PC-3 (cell line): Measurements from ENCODE around the gene RAB33A. TPM values are rescaled to one million over a fixed set of nuclear protein-coding genes. Genes with fewer than 3 reads are reported as not detected.

Experiments used
- ATAC-seq: fragments of 200-7000 bp; cut with Tn5 transposase; 2 replicates; pipeline ENCODE4 v1.9.1; 2020; ENCODE audit warnings: mild to moderate bottlenecking, moderate library complexity
- BruUV-seq: library from RNA; stranded (reverse); fragments of 400-500 nt; replicated peaks from 2 replicates; lab custom pipeline; 2021; lab: Mats Ljungman, UMichigan
- CTCF ChIA-PET: fragments of 300-600 bp; sonication (Branson Sonifier 250); formaldehyde crosslinking; loops from one replicate; lab custom pipeline; 2022; ENCODE audit warnings: antibody characterized with exemption; lab: Charles Lee
- POLR2A ChIA-PET: fragments of 300-600 bp; sonication (Branson Sonifier 250); formaldehyde crosslinking; loops from one replicate; lab custom pipeline; 2022; ENCODE audit warnings: antibody characterized with exemption; ENCODE audit not compliant: unreplicated experiment; lab: Charles Lee
- DNase-seq: peaks from one replicate; pipeline ENCODE4 v3.0.0-alpha.2; 2015
- H2AFZ ChIP-seq: fragments of 300-600 bp; sonication (generic); 2 replicates; pipeline ENCODE4 v1.6.0; 2016; ENCODE audit warnings: antibody characterized with exemption, low read length
- H3F3A ChIP-seq: fragments of 300-600 bp; sonication (generic); one replicate; pipeline ENCODE4 v1.6.0; 2017; ENCODE audit warnings: antibody characterized with exemption, low read length, control low read depth, mild to moderate bottlenecking; ENCODE audit not compliant: unreplicated experiment
- H3K27ac ChIP-seq: fragments of 300-600 bp; sonication (generic); 2 replicates; pipeline ENCODE4 v1.5.1; 2016; ENCODE audit warnings: mild to moderate bottlenecking, low read length
- H3K27me3 ChIP-seq: fragments of 300-600 bp; sonication (generic); 2 replicates; pipeline ENCODE4 v1.6.1; 2016; ENCODE audit warnings: low read length, mixed read lengths
- H3K36me3 ChIP-seq: fragments of 300-600 bp; sonication (generic); 2 replicates; pipeline ENCODE4 v1.6.1; 2016; ENCODE audit warnings: low read depth, mixed run types, low read length, mixed read lengths
- H3K4me1 ChIP-seq: fragments of 300-600 bp; sonication (generic); 2 replicates; pipeline ENCODE4 v1.5.1; 2016; ENCODE audit warnings: low read length; ENCODE audit not compliant: insufficient read depth
- H3K4me2 ChIP-seq: fragments of 300-600 bp; sonication (generic); 2 replicates; pipeline ENCODE4 v1.6.0; 2016; ENCODE audit warnings: low read length
- H3K4me3 ChIP-seq: fragments of 300-600 bp; sonication (generic); 2 replicates; pipeline ENCODE4 v1.5.1; 2016; ENCODE audit warnings: mild to moderate bottlenecking, low read length, mixed read lengths
- H3K79me2 ChIP-seq: fragments of 300-600 bp; sonication (generic); 2 replicates; pipeline ENCODE4 v1.6.1; 2017; ENCODE audit warnings: low read length, mixed read lengths
- H3K9ac ChIP-seq: fragments of 300-600 bp; sonication (generic); 2 replicates; pipeline ENCODE4 v1.6.0; 2016; ENCODE audit warnings: mild to moderate bottlenecking, low read length
- H3K9me2 ChIP-seq: fragments of 300-600 bp; sonication (generic); replicated peaks from 2 replicates; pipeline ENCODE4 v1.6.1; 2016; ENCODE audit warnings: mixed run types, low read length, mixed read lengths
- H3K9me3 ChIP-seq: fragments of 300-600 bp; sonication (generic); 2 replicates; pipeline ENCODE4 v1.6.1; 2016; ENCODE audit warnings: low read length, mixed read lengths
- H4K20me1 ChIP-seq: fragments of 300-600 bp; sonication (generic); 2 replicates; pipeline ENCODE4 v1.6.1; 2016; ENCODE audit warnings: low read length, mixed read lengths
- EZH2 ChIP-seq: fragments of 300-600 bp; sonication (generic); IDR thresholded peaks from one replicate; pipeline ENCODE4 v1.6.1; 2017; ENCODE audit warnings: antibody characterized with exemption, mild to moderate bottlenecking, low read length; ENCODE audit not compliant: unreplicated experiment
- EZH2phosphoT487 ChIP-seq: fragments of 300-600 bp; sonication (generic); IDR thresholded peaks from 2 replicates; pipeline ENCODE4 v1.6.1; 2018; ENCODE audit warnings: mild to moderate bottlenecking, antibody characterized with exemption, low read length, borderline replicate concordance
- intact Hi-C: fragments of 100-400 bp; cut with micrococcal nuclease; formaldehyde crosslinking; loops from 2 replicates; pipeline ENCODE4 v1.9.0; 2023
- total RNA-seq: library from RNA; depleted of rRNA; stranded (reverse); fragments of >200 nt; gene quantifications from 2 replicates; pipeline ENCODE4 v1.2.3, GENCODE V29; 2014
- TF ChIP-seq, protein P1 (sequence below): fragments of 300-600 bp; sonication (generic); conservative IDR thresholded peaks from 2 replicates; pipeline ENCODE4 v1.5.1; 2017; ENCODE audit warnings: antibody characterized with exemption, low read depth, mild to moderate bottlenecking, low read length

Gene RAB33A
- total RNA-seq, 1 experiment from 2014 or later, result not detected

DNA sequence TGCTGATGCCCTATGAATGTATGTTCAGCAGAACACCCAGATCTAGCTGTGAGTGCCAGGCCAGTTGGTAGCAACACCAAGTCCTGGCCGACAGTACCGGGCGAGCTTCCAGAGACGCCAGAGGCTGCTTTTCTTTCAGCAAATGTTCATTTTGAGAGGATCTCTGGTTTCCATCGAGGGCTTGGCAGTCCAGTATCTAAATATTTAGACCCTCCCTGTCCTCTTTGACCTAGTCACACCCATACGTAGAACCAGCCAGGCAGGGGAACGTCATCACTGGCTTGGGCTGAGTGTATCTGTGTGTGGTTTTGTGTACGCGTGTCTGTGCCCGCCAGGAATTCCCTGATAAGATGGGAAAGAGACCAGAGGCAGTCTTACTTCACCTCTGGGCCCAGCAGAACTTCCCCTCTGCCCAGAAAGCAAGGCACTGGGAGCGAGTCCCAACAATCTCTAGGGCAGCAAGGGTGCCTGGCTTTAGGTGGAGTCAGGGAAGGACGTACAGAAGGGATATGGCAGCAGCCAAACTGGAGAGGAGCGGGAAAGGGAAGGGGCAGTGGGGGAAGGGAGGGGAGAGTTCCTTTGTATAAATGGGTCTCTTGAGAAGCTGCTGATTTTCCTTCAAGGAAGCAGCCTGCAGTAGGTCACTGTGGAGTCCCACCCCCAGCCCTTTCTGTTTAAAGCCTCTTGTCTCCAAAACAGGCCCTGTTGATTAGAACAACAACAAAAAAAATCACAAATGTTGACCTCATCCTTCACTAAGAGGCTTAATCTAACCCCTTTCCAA, 46.5 kb upstream of the RAB33A start:
- POLR2A ChIA-PET, result no interaction called here
- Histone ChIP-seq H3K4me3 (no peak overlapping the region), H3K27ac (no peak overlapping the region)

DNA sequence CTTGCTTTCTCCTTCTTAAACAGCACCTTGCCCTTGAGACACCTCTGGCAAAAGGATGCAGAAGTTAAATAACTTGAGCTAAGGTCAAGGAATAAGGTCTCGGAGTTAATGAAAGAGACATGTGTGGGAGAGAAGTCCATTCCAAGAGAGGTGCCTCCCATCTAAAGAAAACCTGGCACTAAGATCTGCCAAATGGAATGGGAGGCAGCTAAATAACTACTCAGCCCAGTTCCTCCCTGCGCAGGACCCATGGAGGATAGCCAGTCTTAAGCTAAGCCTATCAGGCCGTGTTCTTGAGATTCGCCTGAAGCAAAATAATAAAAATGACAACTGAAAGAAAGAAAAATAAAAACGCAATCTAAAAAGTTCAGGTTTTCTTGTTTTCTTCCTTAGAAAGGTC, 40.8 kb upstream of the RAB33A start:
- no peak overlapping the region for H3K9ac ChIP-seq
- intact Hi-C loops, result no loop called here
- DNase-seq (no peak), ATAC-seq (no peak)
- H3F3A ChIP-seq, result no peaks in the 10 kb centered on the region
- no TSS peak for BruUV-seq
- H2AFZ ChIP-seq, result no peak overlapping the region
- H3K4me1 ChIP-seq, result no peaks in the 10 kb centered on the region
- CTCF ChIA-PET, result no interaction called here
- H3K27me3 ChIP-seq, result no peaks in the 10 kb centered on the region
- POLR2A ChIA-PET, result no interaction called here
- no peaks in the 10 kb centered on the region for H3K9me2 ChIP-seq
- no peaks in the 10 kb centered on the region for H3K79me2 ChIP-seq
- peaks cover 11% of the 10 kb centered on the region; the same call in 1 of the 2 replicates for H3K36me3 ChIP-seq
- H3K9me3 ChIP-seq, result no peaks in the 10 kb centered on the region
- H4K20me1 ChIP-seq, result no peaks in the 10 kb centered on the region
- TF ChIP-seq EZH2phosphoT487 (no peak), EZH2 (no peak)
- TF ChIP-seq, protein P1, sequence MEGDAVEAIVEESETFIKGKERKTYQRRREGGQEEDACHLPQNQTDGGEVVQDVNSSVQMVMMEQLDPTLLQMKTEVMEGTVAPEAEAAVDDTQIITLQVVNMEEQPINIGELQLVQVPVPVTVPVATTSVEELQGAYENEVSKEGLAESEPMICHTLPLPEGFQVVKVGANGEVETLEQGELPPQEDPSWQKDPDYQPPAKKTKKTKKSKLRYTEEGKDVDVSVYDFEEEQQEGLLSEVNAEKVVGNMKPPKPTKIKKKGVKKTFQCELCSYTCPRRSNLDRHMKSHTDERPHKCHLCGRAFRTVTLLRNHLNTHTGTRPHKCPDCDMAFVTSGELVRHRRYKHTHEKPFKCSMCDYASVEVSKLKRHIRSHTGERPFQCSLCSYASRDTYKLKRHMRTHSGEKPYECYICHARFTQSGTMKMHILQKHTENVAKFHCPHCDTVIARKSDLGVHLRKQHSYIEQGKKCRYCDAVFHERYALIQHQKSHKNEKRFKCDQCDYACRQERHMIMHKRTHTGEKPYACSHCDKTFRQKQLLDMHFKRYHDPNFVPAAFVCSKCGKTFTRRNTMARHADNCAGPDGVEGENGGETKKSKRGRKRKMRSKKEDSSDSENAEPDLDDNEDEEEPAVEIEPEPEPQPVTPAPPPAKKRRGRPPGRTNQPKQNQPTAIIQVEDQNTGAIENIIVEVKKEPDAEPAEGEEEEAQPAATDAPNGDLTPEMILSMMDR, result no peak
- H3K27ac ChIP-seq, result no peak overlapping the region
- H3K4me2 ChIP-seq, result no peak overlapping the region
- H3K4me3 ChIP-seq, result no peak overlapping the region

More for the DNA sequence above, 46.5 kb upstream of the RAB33A start:
- H3K4me1 ChIP-seq, result peaks cover 5% of the 10 kb centered on the region; the same call in 1 of the 2 replicates
- H4K20me1 ChIP-seq, result no peaks in the 10 kb centered on the region
- no peaks in the 10 kb centered on the region for H3F3A ChIP-seq
- no peak overlapping the region for H2AFZ ChIP-seq
- TF ChIP-seq, protein P1, result no peak
- TF ChIP-seq EZH2 (no peak), EZH2phosphoT487 (no peak)
- H3K36me3 ChIP-seq, result peaks cover 5% of the 10 kb centered on the region; the same call in 1 of the 2 replicates
- no peaks in the 10 kb centered on the region for H3K27me3 ChIP-seq
- CTCF ChIA-PET, result no interaction called here
- H3K79me2 ChIP-seq, result no peaks in the 10 kb centered on the region
- no peaks in the 10 kb centered on the region for H3K9me3 ChIP-seq
- no peak for ATAC-seq
- DNase-seq, result no peak
- H3K9me2 ChIP-seq, result no peaks in the 10 kb centered on the region
- H3K4me2 ChIP-seq, result no peak overlapping the region
- H3K9ac ChIP-seq, result no peak overlapping the region
- intact Hi-C loops, result no loop called here
- BruUV-seq, result no TSS peak

DNA sequence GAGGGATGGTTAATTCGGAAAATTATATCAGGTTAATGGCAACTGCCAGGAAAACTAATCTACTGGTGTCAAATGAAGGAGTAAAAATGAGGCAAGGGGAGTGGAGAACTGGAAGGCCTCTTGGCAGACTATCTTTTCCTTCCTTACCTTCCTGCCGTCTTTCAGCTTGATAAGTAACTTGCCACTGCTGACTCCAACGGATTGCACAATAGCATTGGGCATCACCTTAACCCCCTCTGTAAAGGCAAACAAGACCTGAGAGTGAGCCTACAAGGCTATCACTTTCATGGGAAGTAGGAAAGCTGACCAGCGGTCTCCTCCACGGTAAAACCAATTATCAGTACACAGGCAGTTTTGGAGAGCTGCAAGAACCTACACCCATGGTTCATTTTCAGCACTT, 35.3 kb upstream of the RAB33A start:
- ChIA-PET CTCF (no interaction called here), POLR2A (no interaction called here)
- BruUV-seq, result no TSS peak
- no peak overlapping the region for H2AFZ ChIP-seq
- no peak overlapping the region for H3K9ac ChIP-seq
- no peaks in the 10 kb centered on the region for H4K20me1 ChIP-seq
- no peaks in the 10 kb centered on the region for H3K9me3 ChIP-seq
- no peaks in the 10 kb centered on the region for H3K27me3 ChIP-seq
- H3K4me1 ChIP-seq, result no peaks in the 10 kb centered on the region
- H3K9me2 ChIP-seq, result no peaks in the 10 kb centered on the region
- no peaks in the 10 kb centered on the region for H3F3A ChIP-seq
- H3K4me2 ChIP-seq, result no peak overlapping the region
- TF ChIP-seq, protein P1, result no peak
- TF ChIP-seq EZH2phosphoT487 (no peak), EZH2 (no peak)
- H3K4me3 ChIP-seq, result no peak overlapping the region
- no peaks in the 10 kb centered on the region for H3K79me2 ChIP-seq
- no peak overlapping the region for H3K27ac ChIP-seq
- peaks cover 20% of the 10 kb centered on the region; the same call in 1 of the 2 replicates for H3K36me3 ChIP-seq
- DNase-seq, result no peak
- ATAC-seq, result no peak
- intact Hi-C loops, result no loop called here
